OCI-LY1 (cell line): ENCODE data around the gene ADAMTS6.

Source experiments
- EZH2 ChIP-seq: fragments of 200-600 bp; sonication (generic), shearing (Covaris generic); IDR thresholded peaks from 2 replicates; pipeline ENCODE4 v1.8.0; 2017; ENCODE audit warnings: borderline replicate concordance, mixed run types, mild to moderate bottlenecking, antibody characterized with exemption, low read length, moderate library complexity, mixed read lengths
- TF ChIP-seq, protein P1 (sequence below): fragments of 200-600 bp; sonication (generic), shearing (Covaris generic); IDR thresholded peaks from 2 replicates; pipeline ENCODE4 v1.5.1; 2017; ENCODE audit warnings: mild to moderate bottlenecking, antibody characterized with exemption, low read length, moderate library complexity, mixed read lengths

DNA sequence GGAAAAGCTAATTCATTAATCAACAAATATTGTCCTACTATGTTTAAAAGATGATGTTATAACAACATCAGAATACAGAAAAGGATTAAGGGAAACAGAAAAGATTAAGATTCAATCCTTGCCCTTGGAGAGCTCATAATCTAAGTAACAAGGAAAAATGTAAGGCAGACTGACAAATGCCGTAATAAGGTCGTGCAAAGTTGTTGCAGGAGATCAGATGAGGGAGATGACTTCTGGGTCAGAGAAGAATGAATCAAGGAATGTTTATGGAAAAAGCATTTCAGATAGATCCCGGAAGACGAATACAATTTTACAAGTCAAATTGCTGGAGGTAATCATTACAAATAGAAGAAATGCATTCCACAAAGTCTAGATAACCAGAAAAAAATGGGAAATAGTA is 6.4 kb downstream of the ADAMTS6 start:
- TF ChIP-seq EZH2, result no peak
- TF ChIP-seq, protein P1, sequence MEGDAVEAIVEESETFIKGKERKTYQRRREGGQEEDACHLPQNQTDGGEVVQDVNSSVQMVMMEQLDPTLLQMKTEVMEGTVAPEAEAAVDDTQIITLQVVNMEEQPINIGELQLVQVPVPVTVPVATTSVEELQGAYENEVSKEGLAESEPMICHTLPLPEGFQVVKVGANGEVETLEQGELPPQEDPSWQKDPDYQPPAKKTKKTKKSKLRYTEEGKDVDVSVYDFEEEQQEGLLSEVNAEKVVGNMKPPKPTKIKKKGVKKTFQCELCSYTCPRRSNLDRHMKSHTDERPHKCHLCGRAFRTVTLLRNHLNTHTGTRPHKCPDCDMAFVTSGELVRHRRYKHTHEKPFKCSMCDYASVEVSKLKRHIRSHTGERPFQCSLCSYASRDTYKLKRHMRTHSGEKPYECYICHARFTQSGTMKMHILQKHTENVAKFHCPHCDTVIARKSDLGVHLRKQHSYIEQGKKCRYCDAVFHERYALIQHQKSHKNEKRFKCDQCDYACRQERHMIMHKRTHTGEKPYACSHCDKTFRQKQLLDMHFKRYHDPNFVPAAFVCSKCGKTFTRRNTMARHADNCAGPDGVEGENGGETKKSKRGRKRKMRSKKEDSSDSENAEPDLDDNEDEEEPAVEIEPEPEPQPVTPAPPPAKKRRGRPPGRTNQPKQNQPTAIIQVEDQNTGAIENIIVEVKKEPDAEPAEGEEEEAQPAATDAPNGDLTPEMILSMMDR, result no peak
